ENCODE measurements around the gene CEP162. TPM values are rescaled to one million over a fixed set of nuclear protein-coding genes. Genes with fewer than 3 reads are reported as not detected.

The CEP162 gene
- total and polyA plus RNA-seq, 2 donors (not counting 1 experiment from before 2014, with no cell fraction given): 3.7 to 7.4 TPM

GRCh38 chr6:84222426-84222825, 5.0 kb downstream of the CEP162 start:
- no peaks in the 10 kb centered on the region for H4K20me1 ChIP-seq (ENCODE audit: control insufficient read depth, extremely low read depth, insufficient read depth, low read length)
- no peaks in the 10 kb centered on the region for H3K79me2 ChIP-seq (ENCODE audit: control insufficient read depth, insufficient read depth, low read length)
- H3K9me3 ChIP-seq (ENCODE audit: control insufficient read depth, insufficient read depth, low read depth, low read length): no peaks in the 10 kb centered on the region
- H3K27me3 ChIP-seq (ENCODE audit: control insufficient read depth, insufficient read depth, low read length): no peaks in the 10 kb centered on the region
- H2AFZ ChIP-seq (ENCODE audit: low read length): no peak overlapping the region
- no peak overlapping the region for H3K27ac ChIP-seq (ENCODE audit: insufficient read depth, low read length)
- no peak overlapping the region for H3K9ac ChIP-seq (ENCODE audit: insufficient read depth, low read length)
- no peak overlapping the region for H3K4me2 ChIP-seq (ENCODE audit: extremely low read depth, insufficient read depth, low read length)
- TF ChIP-seq EZH2 (IDR thresholded peaks at IDR 0.05; ENCODE audit: low read length, missing control alignments) (no peak), CTCF (conservative IDR thresholded peaks at IDR 0.05 in 1 of 2, IDR thresholded peaks at IDR 0.05 in 1 of 2; ENCODE audit: low read depth in 1 of 2, low read length in 2 of 2) (no peak)
- peaks cover 2% of the 10 kb centered on the region for H3K4me1 ChIP-seq (ENCODE audit: control insufficient read depth, extremely low read depth, insufficient read depth, low read length)
- no peak for DNase-seq (ENCODE audit: low read depth in 2 of 2)
- no peak overlapping the region for H3K4me3 ChIP-seq (replicated peaks in 1 of 4; ENCODE audit: control extremely low read depth in 1 of 4, insufficient read depth in 1 of 4, low read depth in 3 of 4, low read length in 4 of 4)
- H3K36me3 ChIP-seq (ENCODE audit: control insufficient read depth, insufficient read depth, low read length): no peaks in the 10 kb centered on the region

GRCh38 chr6:84220809-84221409, 6.5 kb downstream of the CEP162 start:
- no peaks in the 10 kb centered on the region for H3K27me3 ChIP-seq (ENCODE audit: control insufficient read depth, insufficient read depth, low read length)
- H3K9ac ChIP-seq (ENCODE audit: insufficient read depth, low read length): no peak overlapping the region
- DNase-seq (ENCODE audit: low read depth in 2 of 2): peak in 1 of 2 donors; percentile 61
- H4K20me1 ChIP-seq (ENCODE audit: control insufficient read depth, extremely low read depth, insufficient read depth, low read length): no peaks in the 10 kb centered on the region
- H3K4me2 ChIP-seq (ENCODE audit: extremely low read depth, insufficient read depth, low read length): no peak overlapping the region
- TF ChIP-seq CTCF (conservative IDR thresholded peaks at IDR 0.05 in 1 of 2, IDR thresholded peaks at IDR 0.05 in 1 of 2; ENCODE audit: low read depth in 1 of 2, low read length in 2 of 2) (peak in 1 of 2 donors; percentile 36), EZH2 (IDR thresholded peaks at IDR 0.05; ENCODE audit: low read length, missing control alignments) (no peak)
- no peak overlapping the region for H2AFZ ChIP-seq (ENCODE audit: low read length)
- H3K4me3 ChIP-seq (replicated peaks in 1 of 4; ENCODE audit: control extremely low read depth in 1 of 4, insufficient read depth in 1 of 4, low read depth in 3 of 4, low read length in 4 of 4): no peak overlapping the region
- no peaks in the 10 kb centered on the region for H3K9me3 ChIP-seq (ENCODE audit: control insufficient read depth, insufficient read depth, low read depth, low read length)
- no peaks in the 10 kb centered on the region for H3K36me3 ChIP-seq (ENCODE audit: control insufficient read depth, insufficient read depth, low read length)
- H3K27ac ChIP-seq (ENCODE audit: insufficient read depth, low read length): no peak overlapping the region
- H3K4me1 ChIP-seq (ENCODE audit: control insufficient read depth, extremely low read depth, insufficient read depth, low read length): no peaks in the 10 kb centered on the region
- H3K79me2 ChIP-seq (ENCODE audit: control insufficient read depth, insufficient read depth, low read length): no peaks in the 10 kb centered on the region

GRCh38 chr6:84218091-84218490, 9.4 kb downstream of the CEP162 start:
- DNase-seq (ENCODE audit: low read depth in 2 of 2): no peak
- Histone ChIP-seq H3K9me3 (ENCODE audit: control insufficient read depth, insufficient read depth, low read depth, low read length) (no peaks in the 10 kb centered on the region), H2AFZ (ENCODE audit: low read length) (no peak overlapping the region), H3K4me1 (ENCODE audit: control insufficient read depth, extremely low read depth, insufficient read depth, low read length) (no peaks in the 10 kb centered on the region), H3K9ac (ENCODE audit: insufficient read depth, low read length) (no peak overlapping the region), H3K36me3 (ENCODE audit: control insufficient read depth, insufficient read depth, low read length) (no peaks in the 10 kb centered on the region), H3K79me2 (ENCODE audit: control insufficient read depth, insufficient read depth, low read length) (no peaks in the 10 kb centered on the region), H3K27ac (ENCODE audit: insufficient read depth, low read length) (no peak overlapping the region), H3K27me3 (ENCODE audit: control insufficient read depth, insufficient read depth, low read length) (no peaks in the 10 kb centered on the region), H3K4me3 (replicated peaks in 1 of 4; ENCODE audit: control extremely low read depth in 1 of 4, insufficient read depth in 1 of 4, low read depth in 3 of 4, low read length in 4 of 4) (no peak overlapping the region), H4K20me1 (ENCODE audit: control insufficient read depth, extremely low read depth, insufficient read depth, low read length) (no peaks in the 10 kb centered on the region), H3K4me2 (ENCODE audit: extremely low read depth, insufficient read depth, low read length) (no peak overlapping the region)
- TF ChIP-seq CTCF (conservative IDR thresholded peaks at IDR 0.05 in 1 of 2, IDR thresholded peaks at IDR 0.05 in 1 of 2; ENCODE audit: low read depth in 1 of 2, low read length in 2 of 2) (no peak), EZH2 (IDR thresholded peaks at IDR 0.05; ENCODE audit: low read length, missing control alignments) (no peak)

Measured in fibroblast of lung (primary cell).